ENCODE measurements around the gene SHB. TPM values are rescaled to one million over a fixed set of nuclear protein-coding genes. Genes with fewer than 3 reads are reported as not detected.
"Not testable (repeated sequence)": the region's sequence is repeated elsewhere in the genome, so short reads cannot be mapped to it uniquely, and the experiment has no call there.

Gene SHB
- total RNA-seq, 1 donor from 2014 or later, result 33.4 TPM

DNA sequence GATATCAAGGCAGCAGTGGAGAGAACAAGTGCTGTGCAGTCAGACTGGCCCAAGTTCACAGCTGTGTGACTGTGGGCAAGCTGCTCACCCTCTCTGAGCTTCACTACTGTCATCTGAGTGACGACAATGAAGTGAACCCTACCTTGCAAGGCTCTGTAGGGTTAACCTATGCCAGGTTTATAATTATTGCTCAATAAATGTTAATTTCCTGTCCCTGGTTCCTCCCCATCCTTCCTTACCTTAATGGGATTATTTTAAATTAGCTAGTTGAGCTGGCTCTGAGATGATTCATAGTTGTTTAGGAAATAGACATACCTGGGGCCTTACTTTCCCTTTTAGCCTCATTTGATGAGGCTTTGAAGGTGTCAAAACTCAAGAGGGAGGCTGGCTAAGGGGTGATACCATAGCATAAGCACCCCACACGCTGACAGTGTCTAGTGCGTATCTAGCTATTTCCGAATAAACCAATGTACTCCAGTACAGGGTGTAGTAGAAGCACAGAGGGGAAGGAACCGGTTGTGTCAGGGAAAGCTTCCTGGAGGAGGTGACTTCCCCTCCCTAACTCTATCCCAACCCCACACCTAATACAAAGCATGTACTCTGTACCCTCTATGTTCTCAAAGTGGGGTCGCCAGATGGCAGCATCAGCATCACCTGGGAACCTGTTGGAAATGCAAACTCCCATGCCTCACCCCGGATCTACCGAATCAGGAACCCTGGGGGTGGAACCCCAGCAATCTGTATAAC, 101.8 kb downstream of the SHB start:
- no peak for DNase-seq

DNA sequence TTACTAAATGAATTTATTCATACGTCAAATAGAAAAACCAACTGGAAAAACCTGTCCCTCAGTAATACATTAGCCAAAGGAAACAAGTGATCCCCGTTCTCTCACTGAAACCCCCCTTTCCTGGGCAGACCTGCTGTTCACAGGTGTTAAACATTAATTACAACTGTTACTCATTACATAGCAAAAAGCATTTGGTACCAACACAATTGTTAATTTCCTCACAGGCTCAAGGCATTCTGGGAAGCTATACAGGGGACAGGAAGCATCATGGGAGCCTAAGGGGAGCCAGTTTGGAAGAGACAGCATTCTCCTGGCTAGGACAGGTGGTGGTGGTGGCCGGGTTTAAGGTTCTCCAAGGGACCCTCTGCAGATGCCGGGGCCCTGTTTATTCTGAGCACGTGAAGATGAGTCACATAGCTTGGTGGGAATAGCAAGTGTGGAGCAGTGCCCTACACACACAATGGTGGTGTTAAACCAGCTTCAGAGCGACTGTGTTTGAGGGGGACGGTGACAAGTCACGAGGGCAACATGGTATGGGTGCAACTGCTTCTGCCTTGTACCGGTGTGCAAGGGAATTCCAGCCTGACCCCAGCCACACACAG, 102.5 kb downstream of the SHB start:
- DNase-seq, result peak; percentile 59

DNA sequence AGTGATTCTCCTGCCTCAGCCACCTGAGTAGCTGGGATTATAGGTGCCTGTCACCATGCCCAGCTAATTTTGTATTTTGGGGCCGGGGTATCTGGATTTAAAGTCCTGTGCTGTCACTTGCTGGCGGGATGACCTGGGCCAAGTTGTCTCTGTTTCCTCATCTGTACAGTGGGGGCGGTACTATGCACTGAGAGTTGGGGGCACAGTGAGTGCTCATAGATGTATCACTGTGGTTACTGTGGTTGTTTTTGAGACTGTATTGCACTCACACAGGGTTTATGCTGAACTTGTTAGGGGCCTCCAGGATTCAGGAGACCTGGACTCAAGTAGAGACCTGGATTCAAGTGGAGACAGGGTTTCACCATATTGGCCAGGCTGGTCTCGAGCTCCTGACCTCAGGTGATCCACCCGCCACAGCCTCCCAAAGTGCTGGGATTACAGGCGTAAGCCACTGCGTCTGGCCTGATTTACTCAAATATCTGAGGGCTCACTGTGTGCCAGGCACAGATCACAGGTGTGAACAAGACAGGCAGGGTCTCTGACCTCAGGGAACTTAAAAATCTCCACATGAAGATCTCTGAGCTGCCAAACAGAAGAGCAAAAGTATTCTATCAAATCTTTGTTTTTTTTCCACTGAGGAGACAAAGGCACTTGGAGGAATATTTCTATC, 103.2 kb downstream of the SHB start:
- DNase-seq, result not testable (repeated sequence)

DNA sequence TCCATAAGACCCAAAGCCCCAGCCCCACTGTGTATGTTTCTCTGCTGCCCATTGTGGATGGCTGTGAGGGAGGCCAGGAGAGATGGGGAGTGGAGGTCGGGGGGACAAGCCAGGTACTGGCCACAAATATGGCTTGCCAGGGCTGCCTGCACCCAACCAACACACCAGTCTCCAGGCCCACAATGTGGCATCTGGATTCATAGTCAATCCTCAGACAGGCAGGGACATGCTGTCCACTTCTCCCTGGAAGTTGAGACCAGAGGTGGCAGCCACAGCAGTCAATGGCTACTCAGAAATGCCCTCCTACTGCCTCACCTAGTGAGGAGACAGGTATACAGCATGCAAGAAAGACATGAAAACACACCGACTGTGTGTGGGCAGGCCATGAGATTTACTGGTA, 103.9 kb downstream of the SHB start:
- DNase-seq, result no peak

DNA sequence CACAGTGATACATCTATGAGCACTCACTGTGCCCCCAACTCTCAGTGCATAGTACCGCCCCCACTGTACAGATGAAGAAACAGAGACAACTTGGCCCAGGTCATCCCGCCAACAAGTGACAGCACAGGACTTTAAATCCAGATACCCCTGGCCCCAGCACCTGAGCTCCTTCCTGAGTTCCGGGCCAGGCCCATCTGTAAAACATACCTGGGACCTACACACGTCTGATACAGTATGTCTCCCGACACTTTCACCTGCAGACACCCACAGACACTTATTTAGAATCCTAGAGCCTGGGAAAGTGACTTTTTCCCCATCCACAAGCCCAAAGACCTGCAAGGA, 104.3 kb downstream of the SHB start:
- DNase-seq, result no peak

DNA sequence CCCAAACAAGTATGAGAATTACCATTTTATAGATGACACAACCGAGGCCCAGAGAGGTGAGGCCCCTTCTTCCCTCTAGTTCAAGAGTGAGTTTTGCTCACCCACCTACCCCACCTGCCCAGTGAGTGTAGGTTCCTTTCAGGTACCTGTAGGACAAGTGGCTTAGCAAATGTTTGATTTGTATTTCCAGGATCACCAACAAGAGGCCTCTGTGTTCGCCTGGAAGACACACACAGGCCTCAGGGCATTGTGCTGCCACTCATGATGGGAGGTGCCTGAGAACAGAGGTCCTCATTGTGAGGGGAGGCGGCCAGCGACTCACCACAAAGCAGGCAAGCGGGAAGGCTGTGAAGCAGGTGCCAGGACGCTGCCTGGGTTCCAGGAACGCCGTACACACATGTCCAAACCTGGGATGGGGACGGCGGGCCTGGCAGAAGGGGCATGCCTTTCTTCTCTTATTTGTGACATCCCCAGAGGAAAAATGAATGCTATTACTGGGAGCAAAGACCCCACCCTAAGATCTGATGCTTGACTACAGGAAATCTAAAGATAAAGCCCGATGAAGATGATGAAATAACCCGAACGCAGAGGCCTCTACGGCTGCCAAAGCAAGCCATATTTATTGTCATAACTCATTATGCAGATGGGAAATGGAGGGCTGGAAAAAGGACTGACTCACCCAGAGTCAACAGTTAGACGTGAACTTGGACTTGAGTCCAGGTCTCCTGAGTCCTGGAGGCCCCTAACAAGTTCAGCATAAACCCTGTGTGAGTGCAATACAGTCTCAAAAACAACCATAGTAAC, 104.9 kb downstream of the SHB start:
- DNase-seq, result peak; percentile 89

DNA sequence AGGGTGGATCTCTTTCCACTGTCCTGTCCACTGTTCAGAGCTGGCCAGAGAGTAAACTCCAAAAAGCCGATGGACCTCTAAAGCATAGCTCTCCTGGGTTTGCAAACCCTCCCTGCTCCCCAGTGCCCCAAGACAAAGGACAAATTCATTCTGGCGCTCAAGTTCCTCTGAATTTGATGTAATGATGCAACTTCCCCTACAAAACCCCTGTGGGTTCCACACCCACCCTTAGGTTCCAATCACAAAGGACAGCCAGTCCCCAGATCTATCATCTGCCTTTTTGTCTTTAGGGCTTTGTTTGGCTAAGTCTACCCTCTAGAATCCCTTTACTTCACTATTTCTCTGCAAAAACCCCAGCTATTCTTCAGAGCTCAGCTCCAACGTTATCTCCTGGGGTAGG, 107.7 kb downstream of the SHB start:
- DNase-seq, result no peak

DNA sequence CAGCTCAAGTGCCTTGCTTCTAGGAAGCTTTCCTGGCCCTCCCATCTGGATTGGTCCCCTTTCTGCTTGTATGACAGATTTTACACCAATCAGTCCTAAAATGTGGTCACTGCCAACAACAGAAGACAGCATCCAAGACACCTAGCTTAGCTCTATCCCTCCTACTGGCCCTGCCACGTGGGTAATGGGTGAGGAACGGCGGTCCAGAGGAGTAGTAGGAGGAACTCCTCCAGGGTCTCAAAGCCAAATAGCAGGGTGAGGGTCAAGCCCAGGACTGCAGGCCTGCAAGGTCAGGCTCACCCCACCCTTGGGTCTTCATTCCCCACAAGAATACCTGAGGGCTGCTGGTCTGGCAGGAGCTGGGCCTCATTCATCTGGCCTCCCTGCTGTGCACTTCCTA, 108.4 kb downstream of the SHB start:
- DNase-seq, result no peak

DNA sequence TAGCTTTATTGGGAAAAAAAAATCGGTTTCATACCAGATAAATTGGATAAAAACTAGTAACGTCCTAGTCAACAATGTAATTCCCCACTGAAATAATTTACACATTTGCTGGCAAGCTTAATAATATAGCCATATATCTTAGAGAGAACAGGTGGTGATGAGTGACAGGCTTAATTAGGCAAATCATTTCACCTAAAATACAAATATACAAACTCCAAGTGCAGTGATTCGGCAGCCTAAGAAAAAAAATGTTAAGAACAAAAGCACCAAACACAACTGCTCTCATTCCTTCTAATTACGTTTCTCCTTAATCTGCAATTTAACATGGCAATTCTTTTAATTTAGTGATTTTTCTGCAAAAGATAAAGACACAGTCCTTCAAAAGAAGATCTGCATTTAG, 109.1 kb downstream of the SHB start:
- no peak for DNase-seq

DNA sequence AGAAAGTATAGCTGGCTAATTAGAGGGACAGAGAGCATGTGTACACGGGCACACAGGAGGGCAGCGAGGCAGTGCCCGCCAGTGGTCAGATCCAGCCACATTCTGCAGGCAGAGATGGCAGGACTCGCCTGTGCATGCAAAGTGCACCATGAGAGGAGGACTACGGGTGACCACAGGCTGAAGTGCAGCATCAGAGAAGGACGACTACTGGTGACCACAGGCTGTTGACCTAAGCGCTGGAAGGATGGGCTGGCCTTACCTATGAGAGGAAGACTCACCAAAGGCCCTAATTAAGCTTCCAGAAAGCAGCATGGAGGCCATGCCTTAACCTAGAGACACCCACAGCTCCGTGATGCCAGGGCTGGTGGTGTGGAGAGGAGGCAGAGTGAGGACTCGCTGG, 110.9 kb downstream of the SHB start:
- no peak for DNase-seq

DNA sequence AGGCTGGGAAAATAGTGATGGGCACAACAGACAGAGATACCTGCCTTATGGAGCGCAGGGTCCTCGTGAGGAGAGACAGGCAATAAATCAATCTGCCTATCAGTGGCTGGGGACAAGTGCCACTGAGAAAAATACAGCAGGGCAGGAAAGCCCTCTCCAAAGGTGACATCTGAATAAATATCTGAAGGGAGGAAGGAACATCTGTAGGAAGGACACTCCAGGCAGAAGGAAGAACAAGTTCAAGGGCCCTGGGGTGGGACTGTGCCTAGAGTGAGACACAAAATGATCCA, 111.4 kb downstream of the SHB start:
- no peak for DNase-seq

DNA sequence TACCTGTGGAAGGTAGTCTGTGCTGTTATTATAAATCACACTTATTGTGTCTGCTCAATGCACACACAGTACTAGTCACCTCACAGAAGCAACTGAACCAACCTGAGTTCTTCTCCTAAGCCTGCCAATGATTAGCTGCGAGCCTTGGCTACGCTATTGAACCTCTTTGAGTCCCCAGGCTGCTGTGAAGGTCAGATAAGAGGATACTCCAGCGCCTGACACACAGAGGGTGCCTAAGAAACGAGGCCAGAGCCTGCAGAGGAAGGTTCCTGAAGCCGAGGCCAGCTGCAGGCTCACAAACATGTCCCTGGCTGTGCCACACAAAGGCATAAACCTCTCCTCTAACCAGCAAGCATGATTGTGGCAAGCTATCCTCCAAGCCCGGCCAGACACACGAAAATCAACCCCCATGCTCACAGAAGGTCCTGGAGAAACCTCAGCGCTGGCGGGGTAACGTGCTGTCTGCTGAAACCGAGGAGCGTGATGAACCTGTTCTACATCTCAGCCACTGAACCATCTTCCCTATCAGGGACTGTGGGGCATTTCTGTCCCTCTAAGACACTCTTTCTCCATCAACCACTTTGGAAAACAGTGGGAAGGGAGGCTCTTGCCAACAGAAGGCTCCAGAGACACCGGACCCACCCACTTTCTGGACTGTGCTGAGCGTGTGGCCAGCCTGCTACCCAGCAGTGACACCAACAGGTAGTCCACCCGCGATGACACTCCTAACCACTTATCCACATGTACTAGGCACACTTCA, 111.9 kb downstream of the SHB start:
- DNase-seq, result no peak

DNA sequence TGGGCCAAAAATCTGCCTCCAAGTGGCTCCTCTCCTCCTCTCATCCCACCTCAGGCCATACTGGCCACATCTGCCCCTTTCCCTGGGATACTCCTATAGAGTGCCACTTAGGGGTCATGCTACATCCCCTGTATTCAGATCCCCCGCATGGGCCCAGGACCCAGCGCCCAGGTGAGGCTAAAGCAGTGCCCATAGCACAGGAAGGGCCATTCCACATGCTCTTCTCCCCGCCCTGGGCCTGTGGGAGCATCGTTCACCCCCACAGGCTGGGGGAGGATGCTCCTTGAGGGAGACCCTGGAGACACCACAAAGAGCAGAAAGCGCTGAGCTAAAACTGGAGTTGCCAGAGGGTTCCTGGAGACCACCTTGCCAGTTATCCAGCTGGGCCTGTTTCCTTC, 112.6 kb downstream of the SHB start:
- DNase-seq, result no peak

DNA sequence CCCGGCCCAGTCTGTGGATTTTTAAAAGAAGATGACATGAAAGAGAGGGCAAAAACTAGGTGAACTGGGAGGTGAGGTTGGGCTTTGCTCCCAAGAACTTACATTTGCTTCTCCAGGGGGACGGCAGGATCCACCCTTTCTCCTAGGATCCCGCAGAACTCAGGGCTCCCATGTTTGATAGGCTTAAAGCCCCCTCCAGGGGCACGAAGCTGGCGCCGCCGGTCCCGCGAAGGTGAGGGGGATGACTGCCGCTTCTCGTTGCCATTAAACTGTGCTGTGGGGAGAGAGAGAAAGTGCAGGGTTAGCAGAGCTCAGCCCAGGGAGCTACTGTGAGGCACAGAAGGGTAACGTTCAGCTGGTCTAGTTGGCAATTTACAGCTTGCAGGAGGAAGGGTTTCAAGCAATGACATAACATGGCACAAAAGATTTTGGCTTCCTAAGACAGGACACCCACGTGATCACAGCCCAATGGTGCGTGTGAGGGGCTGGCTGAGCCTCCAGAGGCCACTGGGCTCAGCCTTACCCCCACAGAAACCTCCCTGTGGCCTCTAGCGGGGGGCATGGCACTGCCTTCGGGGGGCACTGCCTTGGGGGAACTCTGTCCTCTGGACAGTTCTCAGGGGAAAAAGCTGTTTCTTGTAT, 113.1 kb downstream of the SHB start:
- no peak for DNase-seq

DNA sequence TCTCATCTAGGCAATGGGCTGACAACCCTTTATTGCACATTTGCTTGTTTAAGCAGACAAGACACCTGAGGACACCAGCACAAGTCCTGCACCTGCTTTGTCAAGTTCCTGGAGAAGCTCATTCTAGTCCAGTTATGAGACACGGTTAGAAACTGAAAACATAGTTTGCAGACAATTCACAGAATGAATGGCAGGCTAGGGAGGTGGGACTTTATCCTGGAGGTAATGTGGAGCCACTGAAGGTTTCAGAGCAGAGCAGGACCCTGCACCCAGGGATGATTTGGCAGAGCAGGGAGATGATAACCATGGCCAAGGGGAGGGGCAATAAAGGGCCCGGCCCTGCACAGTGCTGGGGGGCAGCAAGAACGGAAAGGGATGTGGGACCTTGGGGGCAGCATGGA, 114.4 kb downstream of the SHB start:
- no peak for DNase-seq

DNA sequence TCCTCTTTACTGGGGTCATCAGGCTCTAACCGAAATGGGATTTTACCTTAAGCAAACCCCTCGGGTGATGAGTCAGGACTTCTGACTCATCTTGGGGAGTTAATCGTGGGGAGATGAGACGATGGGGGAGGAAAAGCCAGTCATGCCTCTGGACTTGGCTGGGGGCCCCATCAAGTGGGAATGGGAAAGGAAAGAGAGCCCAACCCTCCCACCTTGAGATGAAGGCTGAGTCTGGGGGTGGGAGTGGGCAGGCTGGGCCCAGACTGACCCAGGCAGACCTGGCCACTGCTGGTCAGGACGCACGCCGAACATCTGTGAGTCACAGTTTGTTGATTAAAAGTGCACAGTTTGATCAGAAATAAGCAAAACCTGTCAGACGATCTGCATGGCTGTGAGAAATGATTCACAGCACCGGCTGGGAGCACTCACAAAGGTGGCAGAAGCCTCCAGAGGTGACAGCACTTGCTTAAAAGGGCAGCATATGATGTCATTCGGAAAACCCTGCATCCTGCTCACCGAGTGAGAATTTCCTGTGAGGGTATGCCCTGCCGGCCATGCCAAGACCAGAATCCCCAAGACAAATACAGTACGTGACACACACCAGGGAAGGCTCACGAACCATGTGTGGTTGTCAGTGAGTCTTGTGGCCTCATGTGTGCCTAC, 115.1 kb downstream of the SHB start:
- DNase-seq, result peak; percentile 99

DNA sequence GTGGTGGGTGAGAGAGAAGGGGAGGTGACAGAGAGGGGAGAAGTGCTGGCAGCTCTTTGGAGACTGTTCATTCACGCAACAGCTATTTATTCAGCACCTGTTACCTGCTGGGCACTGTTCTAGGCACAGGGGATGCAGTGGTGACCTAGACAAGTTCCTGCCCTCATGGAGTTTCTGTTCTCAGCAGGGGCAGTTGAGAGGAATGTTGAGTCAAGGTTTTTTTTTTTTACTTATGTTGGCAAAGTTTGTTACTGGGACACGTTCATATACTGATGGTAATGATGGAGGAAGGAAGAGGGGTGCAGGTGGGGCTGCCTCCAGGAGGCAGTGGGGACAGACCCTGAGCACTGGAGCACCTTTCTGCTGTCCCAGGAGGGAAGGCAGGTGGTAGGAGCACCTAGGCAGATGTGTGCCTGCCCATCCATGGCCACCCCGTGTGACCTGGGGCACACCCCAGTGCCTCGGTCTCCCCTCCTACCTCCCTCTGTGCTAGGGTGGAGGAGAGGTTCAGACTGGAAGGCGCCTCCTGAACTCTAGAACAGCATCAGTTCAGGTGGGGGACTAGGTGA, 115.7 kb downstream of the SHB start:
- no peak for DNase-seq

DNA sequence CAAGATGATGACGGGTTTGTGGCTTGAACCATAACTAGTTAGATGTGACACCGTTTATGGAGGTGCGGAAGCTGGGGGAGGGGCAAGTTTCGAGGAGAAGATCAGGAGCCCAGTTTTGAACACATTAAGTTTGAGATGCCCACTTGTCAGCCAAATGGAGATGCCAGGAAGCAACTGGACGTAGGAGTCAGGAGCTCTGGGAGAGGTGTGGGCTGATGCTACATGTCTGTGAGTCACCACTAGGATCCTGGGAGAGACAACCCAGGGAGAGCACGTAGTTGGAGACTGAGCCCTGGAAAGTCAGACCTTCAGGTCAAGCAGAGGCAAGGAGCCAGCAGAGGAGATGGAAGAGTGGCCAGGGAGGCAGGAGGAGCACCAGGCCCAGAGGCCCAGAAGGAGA, 116.3 kb downstream of the SHB start:
- DNase-seq, result no peak

DNA sequence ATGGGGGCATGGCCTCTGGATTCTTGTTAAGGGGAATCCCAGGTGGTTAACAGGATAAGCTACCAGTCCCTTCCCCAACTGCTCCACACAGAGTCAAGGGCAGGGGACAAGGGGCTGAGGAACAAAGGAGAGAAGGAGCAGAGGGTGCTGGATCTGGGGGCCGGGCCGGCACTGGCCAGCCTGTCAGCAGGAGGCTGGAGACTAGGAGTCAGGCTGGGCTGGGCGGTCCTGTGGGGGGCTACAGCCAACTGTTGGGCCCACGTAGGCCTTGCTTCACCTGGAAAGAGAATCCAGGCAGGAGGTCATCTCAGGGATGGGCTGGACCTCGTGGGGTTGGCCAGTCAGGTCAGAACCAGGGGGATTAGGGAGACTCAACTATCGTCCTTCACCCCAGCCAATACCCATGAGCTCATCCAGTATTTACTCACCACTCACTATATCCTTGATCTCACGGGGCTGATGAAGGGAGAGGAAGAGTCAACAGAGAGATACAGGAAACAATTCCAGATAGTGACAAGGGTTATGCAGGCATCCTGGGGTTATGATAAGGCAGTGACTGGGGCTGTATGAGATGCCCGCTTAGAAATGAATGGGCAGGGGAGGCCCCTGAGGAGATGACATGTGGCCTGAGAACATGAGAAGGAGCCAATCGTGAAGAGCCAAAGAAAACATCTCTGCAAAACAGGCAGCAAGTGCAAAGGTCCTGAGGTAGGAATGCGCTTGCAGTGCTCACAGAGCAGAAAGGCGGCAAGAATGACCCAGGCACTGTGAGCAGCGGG, 117.2 kb downstream of the SHB start:
- DNase-seq, result no peak

DNA sequence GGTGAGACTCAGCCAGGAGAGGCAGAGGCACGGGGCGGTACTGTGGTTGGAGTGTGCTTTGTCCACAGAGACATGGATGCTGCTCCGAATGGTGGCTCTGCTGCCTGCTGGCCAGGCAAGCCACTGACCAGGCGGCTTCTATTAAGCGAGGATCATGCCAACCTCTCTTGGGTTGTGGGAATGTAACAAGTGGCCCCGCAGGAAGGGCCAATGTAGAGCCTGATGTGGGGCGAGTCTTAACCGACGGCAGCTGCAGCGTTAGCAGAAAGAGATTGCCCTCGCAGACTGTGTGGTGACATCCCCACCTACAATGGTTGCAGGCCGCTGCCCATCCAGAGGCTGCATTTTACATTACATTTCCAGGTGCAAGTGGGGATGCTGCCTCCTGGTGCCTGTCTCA, 118.5 kb downstream of the SHB start:
- no peak for DNase-seq

DNA sequence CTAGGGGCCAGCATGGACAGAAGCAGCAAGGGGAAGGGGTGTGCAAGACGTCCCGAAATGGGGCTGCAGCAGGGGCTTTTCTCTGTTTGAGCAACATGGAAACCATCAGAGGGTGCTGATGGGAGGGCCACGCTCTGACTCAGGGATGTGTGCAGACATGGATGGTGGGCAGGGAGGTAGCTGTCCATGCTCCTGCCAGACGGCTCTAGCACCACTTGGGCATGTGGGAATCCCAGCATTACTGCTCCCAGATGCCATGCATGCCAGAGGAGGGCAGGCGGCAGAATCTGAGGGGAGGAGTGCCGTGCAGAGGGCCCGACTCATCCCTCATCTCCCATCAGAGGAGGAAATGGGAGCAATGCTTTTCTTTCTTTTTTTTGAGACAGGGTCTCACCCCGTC, 119.5 kb downstream of the SHB start:
- DNase-seq, result no peak

All from dermis blood vessel endothelial cell (primary cell).